Superior temporal gyrus (tissue), 1 donor: ENCODE data around the gene CD72.
"Not testable (repeated sequence)": the region's sequence is repeated elsewhere in the genome, so short reads cannot be mapped to it uniquely, and the experiment has no call there.

Experiments
- DNase-seq: peaks from one replicate; pipeline ENCODE4 v3.0.0-alpha.2; 2016; ENCODE audit errors: extremely low spot score

CD72 gene

GRCh38 chr9:35649431-35650340, 31.5 kb upstream of the CD72 start:
- no peak for DNase-seq

GRCh38 chr9:35646533-35647265, 28.5 kb upstream of the CD72 start:
- peak; percentile 92 for DNase-seq

GRCh38 chr9:35646153-35646532, 27.9 kb upstream of the CD72 start:
- no peak for DNase-seq

- not testable (repeated sequence) for DNase-seq
Observed at GRCh38 chr9:35645736-35646135, 27.5 kb upstream of the CD72 start.

- no peak for DNase-seq
Observed at GRCh38 chr9:35643046-35643445, 24.8 kb upstream of the CD72 start.

GRCh38 chr9:35641478-35641877, 23.3 kb upstream of the CD72 start:
- not testable (repeated sequence) for DNase-seq

- not testable (repeated sequence) for DNase-seq
Observed at GRCh38 chr9:35640431-35640830, 22.2 kb upstream of the CD72 start.

- DNase-seq = no peak
Observed at GRCh38 chr9:35639631-35640030, 21.4 kb upstream of the CD72 start.

GRCh38 chr9:35639225-35639624, 21.0 kb upstream of the CD72 start:
- not testable (repeated sequence) for DNase-seq

GRCh38 chr9:35638751-35639150, 20.5 kb upstream of the CD72 start:
- not testable (repeated sequence) for DNase-seq

- DNase-seq = not testable (repeated sequence)
Observed at GRCh38 chr9:35637427-35637955, 19.3 kb upstream of the CD72 start.

- not testable (repeated sequence) for DNase-seq
Observed at GRCh38 chr9:35636877-35637246, 18.6 kb upstream of the CD72 start.

GRCh38 chr9:35636135-35636876, 18.1 kb upstream of the CD72 start:
- DNase-seq = no peak

GRCh38 chr9:35635730-35636129, 17.5 kb upstream of the CD72 start:
- DNase-seq = no peak

GRCh38 chr9:35629597-35629996, 11.4 kb upstream of the CD72 start:
- no peak for DNase-seq

GRCh38 chr9:35628389-35628991, 10.3 kb upstream of the CD72 start:
- no peak for DNase-seq

GRCh38 chr9:35627575-35627974, 9.4 kb upstream of the CD72 start:
- DNase-seq = no peak

GRCh38 chr9:35619800-35620158, 1.6 kb upstream of the CD72 start:
- DNase-seq = no peak

GRCh38 chr9:35618854-35619799, 914 bp upstream of the CD72 start:
- DNase-seq = no peak

GRCh38 chr9:35617548-35617947, 665 bp downstream of the CD72 start:
- no peak for DNase-seq
